Measurements from ENCODE around the gene MRPL46.
"Not testable (repeated sequence)": the region's sequence is repeated elsewhere in the genome, so short reads cannot be mapped to it uniquely, and the experiment has no call there.

MRPL46 gene

DNA sequence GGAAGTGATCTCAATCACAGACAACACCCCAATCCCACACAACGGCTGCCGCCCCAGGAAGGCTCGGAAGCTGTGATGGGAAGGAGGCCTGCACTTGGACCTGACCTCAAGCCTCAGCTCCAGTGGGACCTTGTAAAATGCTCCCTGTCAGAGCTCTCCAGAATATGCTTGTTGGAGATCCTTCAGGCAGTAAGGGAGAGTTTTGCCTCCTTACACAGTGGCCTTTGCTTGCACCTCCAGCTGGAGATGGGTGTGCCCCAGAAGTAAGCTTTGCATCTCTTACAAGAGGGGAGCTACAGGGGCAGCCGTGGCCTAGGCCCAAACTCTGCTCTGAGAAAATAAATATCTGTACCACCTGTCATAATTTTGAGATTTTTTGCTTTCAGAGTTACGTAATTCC is 10.7 kb upstream of the MRPL46 start:
- Histone ChIP-seq H3K36me3 (ENCODE audit: insufficient read depth, low read depth, low read length) (peaks cover 41% of the 10 kb centered on the region), H3K9me3 (ENCODE audit: insufficient read depth, low read depth, low read length) (no peaks in the 10 kb centered on the region), H3K27me3 (ENCODE audit: insufficient read depth, low read length) (peaks cover under 1% of the 10 kb centered on the region; the same call in 1 of the 2 replicates), H3K4me3 (ENCODE audit: low read length) (no peak overlapping the region), H3K9ac (ENCODE audit: low read depth, low read length) (no peak overlapping the region), H3K4me1 (ENCODE audit: insufficient read depth, low read length) (no peaks in the 10 kb centered on the region), H3K27ac (ENCODE audit: low read length) (no peak overlapping the region)

DNA sequence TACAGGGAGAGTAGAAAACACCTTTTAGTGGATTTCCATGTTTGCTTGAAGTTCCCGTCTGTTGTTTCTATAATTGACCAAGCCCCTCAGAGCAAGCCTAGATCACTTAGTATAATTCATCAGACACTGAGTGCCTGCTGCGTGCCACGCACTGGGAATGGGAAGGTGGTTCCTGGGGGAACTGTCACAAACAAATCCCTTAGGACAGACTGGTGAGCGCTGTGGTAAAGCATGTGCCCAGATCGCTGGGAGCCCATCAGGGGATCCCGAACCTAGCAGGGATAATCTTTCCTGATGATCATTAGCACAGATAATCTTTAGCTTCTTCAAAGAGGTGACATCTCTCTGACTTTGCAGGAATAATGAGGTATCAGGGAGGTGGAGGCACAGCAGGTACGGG is 9.9 kb upstream of the MRPL46 start:
- no peak overlapping the region for H3K27ac ChIP-seq (ENCODE audit: low read length)
- H3K9me3 ChIP-seq (ENCODE audit: insufficient read depth, low read depth, low read length) = no peaks in the 10 kb centered on the region
- H3K27me3 ChIP-seq (ENCODE audit: insufficient read depth, low read length) = no peaks in the 10 kb centered on the region
- H3K4me3 ChIP-seq (ENCODE audit: low read length) = no peak overlapping the region
- H3K4me1 ChIP-seq (ENCODE audit: insufficient read depth, low read length) = no peaks in the 10 kb centered on the region
- H3K9ac ChIP-seq (ENCODE audit: low read depth, low read length) = no peak overlapping the region
- peaks cover 48% of the 10 kb centered on the region for H3K36me3 ChIP-seq (ENCODE audit: insufficient read depth, low read depth, low read length)

- H3K27me3 ChIP-seq (ENCODE audit: insufficient read depth, low read length) = no peaks in the 10 kb centered on the region
- H3K9ac ChIP-seq (ENCODE audit: low read depth, low read length) = no peak overlapping the region
- no peak overlapping the region for H3K27ac ChIP-seq (ENCODE audit: low read length)
- H3K9me3 ChIP-seq (ENCODE audit: insufficient read depth, low read depth, low read length) = no peaks in the 10 kb centered on the region
- H3K4me1 ChIP-seq (ENCODE audit: insufficient read depth, low read length) = no peaks in the 10 kb centered on the region
- peaks cover 53% of the 10 kb centered on the region for H3K36me3 ChIP-seq (ENCODE audit: insufficient read depth, low read depth, low read length)
- H3K4me3 ChIP-seq (ENCODE audit: low read length) = no peak overlapping the region
Measured at GRCh38 chr15:88476635-88477060, 9.5 kb upstream of the MRPL46 start.

- peaks cover 63% of the 10 kb centered on the region for H3K36me3 ChIP-seq (ENCODE audit: insufficient read depth, low read depth, low read length)
- H3K4me1 ChIP-seq (ENCODE audit: insufficient read depth, low read length); H3K4me3 ChIP-seq (ENCODE audit: low read length); H3K27ac ChIP-seq (ENCODE audit: low read length); H3K27me3 ChIP-seq (ENCODE audit: insufficient read depth, low read length); H3K9me3 ChIP-seq (ENCODE audit: insufficient read depth, low read depth, low read length); H3K9ac ChIP-seq (ENCODE audit: low read depth, low read length): not testable (repeated sequence)
Measured at GRCh38 chr15:88473661-88474293, 6.6 kb upstream of the MRPL46 start.

DNA sequence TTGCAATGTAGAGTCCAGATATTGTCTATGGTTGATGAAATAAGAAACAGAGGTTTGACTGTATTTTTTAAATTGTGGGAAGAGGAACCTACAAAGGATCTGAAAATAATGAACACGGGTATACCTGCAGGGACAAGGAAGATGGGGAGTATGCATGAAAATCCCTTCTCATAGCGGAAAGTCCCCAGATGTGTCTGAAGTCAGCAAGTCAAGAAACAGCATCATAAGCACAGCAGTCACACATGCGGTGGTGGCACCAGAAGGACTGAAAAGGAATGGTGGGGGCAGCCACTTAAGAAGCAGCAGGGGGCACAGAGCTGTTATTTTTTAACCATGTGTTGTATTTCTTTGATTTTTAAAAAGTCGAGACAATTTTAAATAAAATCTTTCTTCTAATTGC is 5.0 kb upstream of the MRPL46 start:
- H3K4me3 ChIP-seq (ENCODE audit: low read length) = no peak overlapping the region
- no peaks in the 10 kb centered on the region for H3K4me1 ChIP-seq (ENCODE audit: insufficient read depth, low read length)
- no peak overlapping the region for H3K27ac ChIP-seq (ENCODE audit: low read length)
- no peak overlapping the region for H3K9ac ChIP-seq (ENCODE audit: low read depth, low read length)
- peaks cover 54% of the 10 kb centered on the region for H3K36me3 ChIP-seq (ENCODE audit: insufficient read depth, low read depth, low read length)
- no peaks in the 10 kb centered on the region for H3K27me3 ChIP-seq (ENCODE audit: insufficient read depth, low read length)
- no peaks in the 10 kb centered on the region for H3K9me3 ChIP-seq (ENCODE audit: insufficient read depth, low read depth, low read length)

- no peak overlapping the region for H3K4me3 ChIP-seq (ENCODE audit: low read length)
- no peaks in the 10 kb centered on the region for H3K9me3 ChIP-seq (ENCODE audit: insufficient read depth, low read depth, low read length)
- no peaks in the 10 kb centered on the region for H3K27me3 ChIP-seq (ENCODE audit: insufficient read depth, low read length)
- H3K9ac ChIP-seq (ENCODE audit: low read depth, low read length) = no peak overlapping the region
- H3K4me1 ChIP-seq (ENCODE audit: insufficient read depth, low read length) = no peaks in the 10 kb centered on the region
- H3K36me3 ChIP-seq (ENCODE audit: insufficient read depth, low read depth, low read length) = peaks cover 41% of the 10 kb centered on the region
- H3K27ac ChIP-seq (ENCODE audit: low read length) = no peak overlapping the region
Measured at GRCh38 chr15:88470625-88471372, 3.6 kb upstream of the MRPL46 start.

GRCh38 chr15:88469321-88469720 is 2.1 kb upstream of the MRPL46 start:
- H3K27ac ChIP-seq (ENCODE audit: low read length) = no peak overlapping the region
- H3K4me3 ChIP-seq (ENCODE audit: low read length) = no peak overlapping the region
- peaks cover 44% of the 10 kb centered on the region for H3K36me3 ChIP-seq (ENCODE audit: insufficient read depth, low read depth, low read length)
- no peak overlapping the region for H3K9ac ChIP-seq (ENCODE audit: low read depth, low read length)
- H3K9me3 ChIP-seq (ENCODE audit: insufficient read depth, low read depth, low read length) = no peaks in the 10 kb centered on the region
- no peaks in the 10 kb centered on the region for H3K4me1 ChIP-seq (ENCODE audit: insufficient read depth, low read length)
- H3K27me3 ChIP-seq (ENCODE audit: insufficient read depth, low read length) = no peaks in the 10 kb centered on the region

DNA sequence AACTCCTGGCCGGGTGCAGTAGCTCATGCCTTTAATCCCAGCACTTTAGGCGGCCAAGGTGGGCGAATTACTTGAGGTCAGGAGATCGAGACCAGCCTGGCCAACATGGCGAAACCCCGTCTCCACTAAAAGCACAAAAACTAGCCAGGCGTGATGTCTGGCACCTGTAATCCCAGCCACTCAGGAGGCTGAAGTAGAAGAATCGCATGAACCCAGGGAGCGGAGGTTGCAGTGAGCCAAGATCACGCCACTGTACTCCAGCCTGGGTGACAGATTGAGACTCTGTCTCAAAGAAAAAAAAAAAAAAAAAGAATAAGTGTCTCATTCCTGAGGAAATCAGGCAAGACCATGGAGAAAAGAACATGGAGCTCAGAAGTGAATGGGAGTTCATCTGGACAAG is 1.5 kb upstream of the MRPL46 start:
- not testable (repeated sequence) for H3K27ac ChIP-seq (ENCODE audit: low read length); H3K27me3 ChIP-seq (ENCODE audit: insufficient read depth, low read length); H3K4me1 ChIP-seq (ENCODE audit: insufficient read depth, low read length); H3K9me3 ChIP-seq (ENCODE audit: insufficient read depth, low read depth, low read length); H3K9ac ChIP-seq (ENCODE audit: low read depth, low read length)
- Histone ChIP-seq H3K36me3 (ENCODE audit: insufficient read depth, low read depth, low read length) (peaks cover 49% of the 10 kb centered on the region), H3K4me3 (ENCODE audit: low read length) (peak overlapping the region; percentile 99)

DNA sequence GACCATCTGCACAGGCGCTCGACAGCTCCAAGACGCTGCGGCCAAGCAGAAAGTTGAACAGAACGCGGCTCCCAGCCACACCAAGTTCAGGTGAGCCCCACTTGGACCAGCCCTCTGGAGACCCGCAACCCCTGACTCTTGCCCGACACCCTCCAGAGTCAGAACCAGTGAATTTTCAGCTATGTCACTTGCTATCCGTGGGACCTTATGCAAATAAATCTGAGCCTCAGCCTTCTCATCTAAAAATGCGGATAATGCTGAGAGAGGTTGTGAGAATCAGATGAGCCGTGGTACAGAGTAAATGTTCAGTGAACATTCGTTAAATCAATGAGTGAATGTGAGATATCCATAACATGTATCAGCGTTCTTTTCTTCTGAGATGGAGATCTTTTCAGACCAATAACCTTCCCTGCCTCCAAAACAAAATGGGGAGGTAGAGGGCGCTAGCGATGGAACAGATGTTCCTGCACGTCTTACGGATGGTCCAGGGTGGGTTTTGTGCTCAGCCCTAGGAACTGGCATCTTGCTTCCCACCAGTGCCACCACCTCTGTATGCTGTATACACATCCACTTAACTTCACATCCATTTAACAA is 844 bp upstream of the MRPL46 start:
- Histone ChIP-seq H3K27ac (ENCODE audit: low read length) (peak overlapping the region; percentile 78), H3K9me3 (ENCODE audit: insufficient read depth, low read depth, low read length) (no peaks in the 10 kb centered on the region), H3K36me3 (ENCODE audit: insufficient read depth, low read depth, low read length) (peaks cover 50% of the 10 kb centered on the region), H3K27me3 (ENCODE audit: insufficient read depth, low read length) (no peaks in the 10 kb centered on the region), H3K4me1 (ENCODE audit: insufficient read depth, low read length) (no peaks in the 10 kb centered on the region), H3K4me3 (ENCODE audit: low read length) (peak overlapping the region; percentile 99), H3K9ac (ENCODE audit: low read depth, low read length) (peak overlapping the region; percentile 96)

DNA sequence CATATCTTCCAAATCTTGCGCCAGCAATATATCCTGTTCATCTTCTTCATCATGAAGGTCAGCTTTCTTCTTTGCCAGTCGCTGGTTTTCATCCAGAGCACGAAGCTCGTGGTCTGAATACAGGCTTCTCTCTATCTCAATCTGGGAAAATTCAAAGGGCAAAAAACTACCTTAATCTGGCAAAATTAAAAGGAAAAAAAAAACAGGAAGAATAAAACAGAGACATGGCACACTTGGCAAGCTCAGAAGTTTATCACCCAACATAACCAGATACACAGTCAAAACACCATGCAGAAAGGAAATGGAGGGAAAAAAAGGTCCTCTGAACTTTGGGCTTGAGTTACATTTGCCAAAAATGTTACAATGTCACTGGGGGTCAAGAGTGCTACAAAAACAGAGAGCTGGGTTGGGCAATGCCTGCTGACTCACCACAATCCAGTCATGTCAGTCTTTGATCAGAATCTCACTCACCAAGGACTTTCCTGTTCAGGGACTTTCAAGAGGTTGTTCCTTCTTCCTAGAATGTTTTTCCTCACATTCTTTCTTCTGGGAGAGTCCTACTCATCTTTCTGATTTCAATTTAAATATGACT is 1.5 kb downstream of the MRPL46 start:
- Histone ChIP-seq H3K27ac (ENCODE audit: low read length) (no peak overlapping the region), H3K4me1 (ENCODE audit: insufficient read depth, low read length) (no peaks in the 10 kb centered on the region), H3K9me3 (ENCODE audit: insufficient read depth, low read depth, low read length) (no peaks in the 10 kb centered on the region), H3K27me3 (ENCODE audit: insufficient read depth, low read length) (no peaks in the 10 kb centered on the region), H3K9ac (ENCODE audit: low read depth, low read length) (no peak overlapping the region), H3K4me3 (ENCODE audit: low read length) (peak overlapping the region; percentile 99), H3K36me3 (ENCODE audit: insufficient read depth, low read depth, low read length) (peaks cover 57% of the 10 kb centered on the region)

DNA sequence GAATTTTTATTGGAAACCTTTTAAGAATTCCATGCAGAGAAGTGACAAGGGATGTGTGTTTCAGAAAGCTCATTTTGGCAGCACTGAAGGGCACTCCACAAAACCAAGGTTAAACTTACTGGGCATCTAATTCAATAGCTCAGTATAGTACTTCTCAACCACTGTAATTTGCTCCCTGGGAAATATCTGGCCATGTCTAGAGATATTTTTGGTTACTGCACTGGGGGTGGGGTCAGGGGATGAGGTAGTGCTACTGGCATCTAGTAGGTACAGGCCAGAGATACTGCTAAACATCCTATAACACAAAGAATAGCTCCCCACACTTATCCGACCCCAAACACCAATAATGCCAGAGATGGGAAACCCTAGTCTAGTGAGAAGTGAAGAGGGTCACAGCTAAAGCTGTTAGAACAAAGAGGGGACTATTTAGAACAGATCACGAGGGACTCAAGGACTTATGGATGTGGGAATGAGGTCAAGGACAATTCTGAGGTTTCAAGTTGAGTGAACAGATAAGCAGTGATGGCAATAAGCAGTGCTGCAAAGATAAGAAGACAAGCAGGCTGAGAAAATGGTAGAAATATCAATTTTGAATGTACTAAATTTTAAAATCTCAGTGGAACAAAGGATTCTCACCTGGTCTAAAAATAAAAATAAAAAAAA is 3.2 kb downstream of the MRPL46 start:
- Histone ChIP-seq H3K27ac (ENCODE audit: low read length) (no peak overlapping the region), H3K36me3 (ENCODE audit: insufficient read depth, low read depth, low read length) (peaks cover 68% of the 10 kb centered on the region), H3K9me3 (ENCODE audit: insufficient read depth, low read depth, low read length) (no peaks in the 10 kb centered on the region), H3K4me3 (ENCODE audit: low read length) (no peak overlapping the region), H3K9ac (ENCODE audit: low read depth, low read length) (no peak overlapping the region), H3K27me3 (ENCODE audit: insufficient read depth, low read length) (no peaks in the 10 kb centered on the region), H3K4me1 (ENCODE audit: insufficient read depth, low read length) (no peaks in the 10 kb centered on the region)

Data from iPS-20b (cell line).